KBM-7 (cell line): Measurements from ENCODE around the gene PRR23E.

Experiments
- DNase-seq: peaks from one replicate; pipeline ENCODE4 v3.0.0-alpha.2; 2015
- in situ Hi-C: fragments of 300-500 bp; cut with MboI; formaldehyde crosslinking; loops from 2 replicates; pipeline ENCODE4 v1.14.3; 2020; ENCODE audit warnings: low sequenced_read_pairs, low pct_unique_long_range_greater_than_20kb, mixed read lengths

PRR23E gene

GRCh38 chr3:127182431-127182830, 10.5 kb upstream of the PRR23E start:
- no peak for DNase-seq
- in situ Hi-C loops = no loop called here

GRCh38 chr3:127182848-127183714, 9.8 kb upstream of the PRR23E start:
- DNase-seq = no peak
- in situ Hi-C loops = no loop called here

GRCh38 chr3:127183931-127184869, 8.7 kb upstream of the PRR23E start:
- in situ Hi-C loops = no loop called here
- DNase-seq = no peak

GRCh38 chr3:127184870-127185216, 8.1 kb upstream of the PRR23E start:
- DNase-seq = no peak
- in situ Hi-C loops = no loop called here

GRCh38 chr3:127185268-127185667, 7.7 kb upstream of the PRR23E start:
- DNase-seq = no peak
- in situ Hi-C loops = no loop called here

- no peak for DNase-seq
- in situ Hi-C loops = no loop called here
Measured at GRCh38 chr3:127185962-127186674, 6.8 kb upstream of the PRR23E start.

- in situ Hi-C loops = no loop called here
Measured at GRCh38 chr3:127187316-127187715, 5.6 kb upstream of the PRR23E start.

GRCh38 chr3:127193341-127193740, 410 bp downstream of the PRR23E start:
- in situ Hi-C loops = no loop called here
- no peak for DNase-seq

More at GRCh38 chr3:127187316-127187715, 5.6 kb upstream of the PRR23E start:
- DNase-seq = no peak

GRCh38 chr3:127193775-127194174, 844 bp downstream of the PRR23E start:
- in situ Hi-C loops = no loop called here
- DNase-seq = no peak

GRCh38 chr3:127194601-127195187, 1.8 kb downstream of the PRR23E start:
- DNase-seq = no peak
- in situ Hi-C loops = no loop called here

GRCh38 chr3:127195417-127195816, 2.5 kb downstream of the PRR23E start:
- in situ Hi-C loops = no loop called here
- no peak for DNase-seq

- in situ Hi-C loops = no loop called here
- no peak for DNase-seq
Measured at GRCh38 chr3:127196002-127196401, 3.1 kb downstream of the PRR23E start.

GRCh38 chr3:127196466-127197299, 3.8 kb downstream of the PRR23E start:
- in situ Hi-C loops = no loop called here
- no peak for DNase-seq

- in situ Hi-C loops = no loop called here
- no peak for DNase-seq
Measured at GRCh38 chr3:127197300-127198189, 4.6 kb downstream of the PRR23E start.

- in situ Hi-C loops = no loop called here
- no peak for DNase-seq
Measured at GRCh38 chr3:127200086-127200691, 7.3 kb downstream of the PRR23E start.

GRCh38 chr3:127203024-127203423, 10.1 kb downstream of the PRR23E start:
- in situ Hi-C loops = no loop called here
- no peak for DNase-seq
